HepG2 (cell line): ENCODE measurements around the gene CEBPB. TPM values are rescaled to one million over a fixed set of nuclear protein-coding genes. Genes with fewer than 3 reads are reported as not detected.

Experiments used
- CENPX ChIP-seq: sonication (generic); formaldehyde crosslinking; IDR thresholded peaks from 2 replicates; pipeline ENCODE4 v1.9.0; 2021; ENCODE audit warnings: mild to moderate bottlenecking, missing genetic modification reagents, moderate library complexity
- IRF2 ChIP-seq: IDR thresholded peaks from 2 replicates; pipeline ENCODE4 v1.6.1; 2018; ENCODE audit warnings: missing genetic modification reagents, missing compliant biosample characterization
- JARID2 ChIP-seq: sonication (generic); formaldehyde crosslinking; IDR thresholded peaks from 2 replicates; pipeline ENCODE4 v1.8.1; 2023; ENCODE audit warnings: missing genetic modification reagents, inconsistent platforms; ENCODE audit not compliant: insufficient replicate concordance
- KDM5A ChIP-seq: fragments of 200-600 bp; sonication (generic); IDR thresholded peaks from 2 replicates; pipeline ENCODE4 v1.7.0; 2018; ENCODE audit warnings: antibody characterized with exemption, mild to moderate bottlenecking, low read length, borderline replicate concordance
- LCORL ChIP-seq, 2 experiments: fragments of 450-650 bp in 1 of 2; sonication (generic) in 1 of 2; formaldehyde crosslinking in 1 of 2; IDR thresholded peaks; 2 replicates each; pipeline versions ENCODE4 v1.5.0 to v1.6.1; 2017 to 2020; ENCODE audit warnings: antibody characterized with exemption in 1 of 2, missing genetic modification reagents in 1 of 2
- PHF8 ChIP-seq: sonication (generic); formaldehyde crosslinking; IDR thresholded peaks from 2 replicates; pipeline ENCODE4 v1.5.0; 2020; ENCODE audit warnings: missing genetic modification reagents
- POLR2AphosphoS5 ChIP-seq: IDR thresholded peaks from 2 replicates; pipeline ENCODE4 v1.6.1; 2012; ENCODE audit warnings: low read depth, low read length
- RAD21 ChIP-seq: fragments of 450-650 bp; formaldehyde crosslinking; IDR thresholded peaks from 2 replicates; pipeline ENCODE4 v1.5.0; 2020; ENCODE audit warnings: mild to moderate bottlenecking
- REL ChIP-seq: sonication (generic); formaldehyde crosslinking; conservative IDR thresholded peaks from 2 replicates; pipeline ENCODE4 v1.8.0; 2022; ENCODE audit warnings: mild to moderate bottlenecking, missing genetic modification reagents, moderate library complexity
- SP4 ChIP-seq: sonication (generic); formaldehyde crosslinking; IDR thresholded peaks from 2 replicates; pipeline ENCODE4 v1.8.1; 2023; ENCODE audit warnings: mild to moderate bottlenecking, missing genetic modification reagents
- STAT6 ChIP-seq: sonication (generic); formaldehyde crosslinking; IDR thresholded peaks from 2 replicates; pipeline ENCODE4 v1.4.0; 2020; ENCODE audit warnings: missing genetic modification reagents, mild to moderate bottlenecking, borderline replicate concordance
- ZNF160 ChIP-seq: sonication (generic); formaldehyde crosslinking; IDR thresholded peaks from 2 replicates; pipeline ENCODE4 v1.8.0; 2022; ENCODE audit warnings: mild to moderate bottlenecking, inconsistent platforms, missing genetic modification reagents
- ZNF180 ChIP-seq: sonication (generic); formaldehyde crosslinking; IDR thresholded peaks from 2 replicates; pipeline ENCODE4 v1.4.0; 2020; ENCODE audit warnings: low read depth, missing genetic modification reagents, borderline replicate concordance
- ZNF205 ChIP-seq: IDR thresholded peaks from 2 replicates; pipeline ENCODE4 v1.6.1; 2018; ENCODE audit warnings: missing biosample characterization, missing genetic modification reagents
- ZNF282 ChIP-seq: fragments of 450-650 bp; IDR thresholded peaks from 2 replicates; pipeline ENCODE4 v1.6.1; 2018; ENCODE audit not compliant: partially characterized antibody
- ZNF317 ChIP-seq: sonication (generic); formaldehyde crosslinking; IDR thresholded peaks from 2 replicates; pipeline ENCODE4 v1.5.0; 2020; ENCODE audit warnings: mild to moderate bottlenecking, missing genetic modification reagents
- ZNF335 ChIP-seq: sonication (generic); formaldehyde crosslinking; IDR thresholded peaks from 2 replicates; pipeline ENCODE4 v1.4.0; 2020; ENCODE audit warnings: missing genetic modification reagents
- ZNF350 ChIP-seq: sonication (generic); formaldehyde crosslinking; IDR thresholded peaks from 2 replicates; pipeline ENCODE4 v1.4.0; 2020; ENCODE audit warnings: mild to moderate bottlenecking, low read depth, missing genetic modification reagents, borderline replicate concordance
- ZNF580 ChIP-seq: IDR thresholded peaks from 2 replicates; pipeline ENCODE4 v1.6.1; 2016; ENCODE audit warnings: low read depth, borderline replicate concordance
- ZNF605 ChIP-seq: sonication (generic); formaldehyde crosslinking; IDR thresholded peaks from 2 replicates; pipeline ENCODE4 v1.8.0; 2022; ENCODE audit warnings: mild to moderate bottlenecking, missing genetic modification reagents
- ZNF761 ChIP-seq: sonication (generic); formaldehyde crosslinking; conservative IDR thresholded peaks from 2 replicates; pipeline ENCODE4 v1.4.0; 2020; ENCODE audit warnings: mild to moderate bottlenecking, missing genetic modification reagents
- polyA plus RNA-seq, 8 experiments: library from polyadenylated mRNA; depleted of rRNA in 3 of 8; stranded (reverse) in 7 of 8; unstranded in 1 of 8; fragments of >200 nt; fragmentation: Illumina TruSeq in 4 of 8; extraction: Trizol in 4 of 8; gene quantifications; 2 replicates each; pipeline versions ENCODE4 v1.2.1 to v1.2.3, GENCODE V29; 2011 to 2016; ENCODE audit warnings: low read depth in 4 of 8, missing spikeins in 1 of 8, mixed read lengths in 1 of 8; ENCODE audit not compliant: insufficient read depth in 1 of 8
- total RNA-seq, 5 experiments: library from RNA; depleted of rRNA; stranded (reverse); fragments of >200 nt; fragmentation: Illumina TruSeq; extraction: Trizol; gene quantifications; 2 replicates each; pipeline ENCODE4 v1.2.3, GENCODE V29; 2016; ENCODE audit warnings: low read depth in 1 of 5
- TF ChIP-seq, protein P1 (sequence below): sonication (generic); formaldehyde crosslinking; IDR thresholded peaks from 2 replicates; pipeline ENCODE4 v1.4.0; 2020; ENCODE audit warnings: missing genetic modification reagents, borderline replicate concordance
- TF ChIP-seq, protein P2 (sequence below): conservative IDR thresholded peaks from 2 replicates; pipeline ENCODE4 v1.6.1; 2018; ENCODE audit warnings: missing genetic modification reagents

Gene CEBPB
- total and polyA plus RNA-seq, 2 of the 13 experiments (the other 11 are each of a cell fraction or from before 2014, with no cell fraction given) = 18.5 to 28.2 TPM

GRCh38 chr20:50169329-50169823, 21.3 kb upstream of the CEBPB start (continued):
- TF ChIP-seq RAD21 (CRISPR knock-in tag) = peak; percentile 91
- no peak for TF ChIP-seq KDM5A
- TF ChIP-seq SP4 (CRISPR knock-in tag) = no peak
- TF ChIP-seq PHF8 (CRISPR knock-in tag) = peak; percentile 45; the same call in 1 of the 2 replicates
- no peak for TF ChIP-seq ZNF180
- TF ChIP-seq, protein P1, sequence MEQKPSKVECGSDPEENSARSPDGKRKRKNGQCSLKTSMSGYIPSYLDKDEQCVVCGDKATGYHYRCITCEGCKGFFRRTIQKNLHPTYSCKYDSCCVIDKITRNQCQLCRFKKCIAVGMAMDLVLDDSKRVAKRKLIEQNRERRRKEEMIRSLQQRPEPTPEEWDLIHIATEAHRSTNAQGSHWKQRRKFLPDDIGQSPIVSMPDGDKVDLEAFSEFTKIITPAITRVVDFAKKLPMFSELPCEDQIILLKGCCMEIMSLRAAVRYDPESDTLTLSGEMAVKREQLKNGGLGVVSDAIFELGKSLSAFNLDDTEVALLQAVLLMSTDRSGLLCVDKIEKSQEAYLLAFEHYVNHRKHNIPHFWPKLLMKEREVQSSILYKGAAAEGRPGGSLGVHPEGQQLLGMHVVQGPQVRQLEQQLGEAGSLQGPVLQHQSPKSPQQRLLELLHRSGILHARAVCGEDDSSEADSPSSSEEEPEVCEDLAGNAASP (CRISPR knock-in tag) = 0 out of 2 replicates have a peak, but pooled peaks have one; percentile 55
- TF ChIP-seq ZNF335 (CRISPR knock-in tag) = peak; percentile 62; the same call in 1 of the 2 replicates
- TF ChIP-seq ZNF350 (CRISPR knock-in tag) = 0 out of 2 replicates have a peak, but pooled peaks have one; percentile 68
- TF ChIP-seq JARID2 (CRISPR knock-in tag) = peak; percentile 43
- no peak for TF ChIP-seq ZNF282
- TF ChIP-seq IRF2 (CRISPR knock-in tag) = peak; percentile 69
- TF ChIP-seq ZNF580 (CRISPR knock-in tag) = peak; percentile 75; the same call in 1 of the 2 replicates
- no peak for TF ChIP-seq REL (CRISPR knock-in tag)
- TF ChIP-seq STAT6 (CRISPR knock-in tag) = no peak
- 0 out of 2 replicates have a peak, but pooled peaks have one; percentile 47 for TF ChIP-seq ZNF317 (CRISPR knock-in tag)
- TF ChIP-seq POLR2AphosphoS5 = no peak
- peak; percentile 53; the same call in 1 of the 2 replicates for TF ChIP-seq ZNF205
- TF ChIP-seq ZNF160 = no peak
- TF ChIP-seq LCORL (IDR thresholded peaks at IDR 0.05) = no peak
- TF ChIP-seq LCORL (CRISPR knock-in tag; IDR thresholded peaks at IDR 0.05) = peak; percentile 88
- no peak for TF ChIP-seq CENPX (CRISPR knock-in tag)
- peak; percentile 27; the same call in 1 of the 2 replicates for TF ChIP-seq ZNF605
- TF ChIP-seq ZNF761 (CRISPR knock-in tag) = 0 out of 2 replicates have a peak, but pooled peaks have one; percentile 11
- TF ChIP-seq, protein P2, sequence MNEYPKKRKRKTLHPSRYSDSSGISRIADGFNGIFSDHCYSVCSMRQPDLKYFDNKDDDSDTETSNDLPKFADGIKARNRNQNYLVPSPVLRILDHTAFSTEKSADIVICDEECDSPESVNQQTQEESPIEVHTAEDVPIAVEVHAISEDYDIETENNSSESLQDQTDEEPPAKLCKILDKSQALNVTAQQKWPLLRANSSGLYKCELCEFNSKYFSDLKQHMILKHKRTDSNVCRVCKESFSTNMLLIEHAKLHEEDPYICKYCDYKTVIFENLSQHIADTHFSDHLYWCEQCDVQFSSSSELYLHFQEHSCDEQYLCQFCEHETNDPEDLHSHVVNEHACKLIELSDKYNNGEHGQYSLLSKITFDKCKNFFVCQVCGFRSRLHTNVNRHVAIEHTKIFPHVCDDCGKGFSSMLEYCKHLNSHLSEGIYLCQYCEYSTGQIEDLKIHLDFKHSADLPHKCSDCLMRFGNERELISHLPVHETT (CRISPR knock-in tag) = no peak; the same call in 1 of the 2 replicates
